HepG2 (cell line): ENCODE measurements around the gene NEURL1. TPM values are rescaled to one million over a fixed set of nuclear protein-coding genes. Genes with fewer than 3 reads are reported as not detected.

Experiments
- ATAC-seq: fragments of 200-7000 bp; cut with Tn5 transposase; 3 replicates; pipeline ENCODE4 v1.9.1; 2020; ENCODE audit warnings: mild to moderate bottlenecking, moderate library complexity
- BruUV-seq: library from RNA; stranded (reverse); fragments of 400-500 nt; replicated peaks from 2 replicates; lab custom pipeline; 2021; lab: Mats Ljungman, UMichigan
- CTCF ChIA-PET: fragments of 300-600 bp; formaldehyde crosslinking; extraction: SDS; loops from one replicate; lab custom pipeline; 2021; ENCODE audit warnings: low total read pairs, inconsistent platforms, low intra/inter-chr PET ratio; lab: Yijun Ruan, JAX
- POLR2A ChIA-PET: fragments of 350-600 bp; sonication (Branson Sonifier 250); formaldehyde crosslinking; loops from one replicate; lab custom pipeline; 2020; ENCODE audit warnings: antibody characterized with exemption, inconsistent platforms; lab: Yijun Ruan, JAX
- DNase-seq: peaks from one replicate; pipeline ENCODE4 v3.0.0-alpha.2; 2015; ENCODE audit warnings: low spot score
- FAIRE-seq: peaks from 3 replicates; lab custom pipeline; 2011; peaks lifted over from hg19 to GRCh38; lab: Jason Lieb, UNC
- H2AFZ ChIP-seq: one replicate; pipeline ENCODE4 v1.6.1; 2011; ENCODE audit warnings: low read length, inconsistent platforms
- H3K27ac ChIP-seq: fragments of 300-600 bp; 3 replicates; pipeline ENCODE4 v1.8.0; 2011; ENCODE audit warnings: mixed run types, mild to moderate bottlenecking, mixed read lengths, low read length, inconsistent platforms; ENCODE audit not compliant: insufficient read depth; ENCODE audit errors: extremely low read length
- H3K27me3 ChIP-seq, 2 experiments: fragments of 200-600 bp in 1 of 2; 2 replicates in 1 of 2; 3 replicates in 1 of 2; pipeline versions ENCODE4 v1.6.0 to v1.8.0; 2011; ENCODE audit warnings: low read length in 2 of 2, mild to moderate bottlenecking in 2 of 2, moderate library complexity in 2 of 2, inconsistent platforms in 1 of 2; ENCODE audit not compliant: insufficient read depth in 2 of 2, control insufficient read depth in 1 of 2
- H3K36me3 ChIP-seq, 2 experiments: fragments of 200-600 bp in 1 of 2; replicated peaks in 1 of 2; 2 replicates in 1 of 2; 3 replicates in 1 of 2; pipeline versions ENCODE4 v1.5.1 to v1.8.0; 2011; ENCODE audit warnings: low read length in 2 of 2, inconsistent platforms in 1 of 2; ENCODE audit not compliant: insufficient read depth in 2 of 2, control insufficient read depth in 1 of 2
- H3K4me1 ChIP-seq: 2 replicates; pipeline ENCODE4 v1.5.1; 2012; ENCODE audit warnings: low read length, inconsistent platforms; ENCODE audit not compliant: insufficient read depth
- H3K4me2 ChIP-seq: 2 replicates; pipeline ENCODE4 v1.6.0; 2011; ENCODE audit warnings: low read depth, low read length, inconsistent platforms
- H3K4me3 ChIP-seq, 3 experiments: fragments of 200-600 bp in 1 of 3; sonication (generic), shearing (Covaris generic) in 1 of 3; replicated peaks in 1 of 3; 2 replicates each; pipeline ENCODE4 v1.5.1; 2011 to 2016; ENCODE audit warnings: low read length in 3 of 3, inconsistent platforms in 2 of 3, low read depth in 2 of 3, mild to moderate bottlenecking in 2 of 3, control low read depth in 1 of 3, mixed read lengths in 1 of 3; ENCODE audit not compliant: insufficient read depth in 1 of 3
- H3K79me2 ChIP-seq: one replicate; pipeline ENCODE4 v1.6.1; 2011; ENCODE audit warnings: low read length, inconsistent platforms; ENCODE audit not compliant: insufficient read depth
- H3K9ac ChIP-seq: 2 replicates; pipeline ENCODE4 v1.6.0; 2011; ENCODE audit warnings: mild to moderate bottlenecking, low read depth, low read length, inconsistent platforms; ENCODE audit not compliant: insufficient read depth
- H3K9me3 ChIP-seq: 2 replicates; pipeline ENCODE4 v1.5.1; 2012; ENCODE audit warnings: mild to moderate bottlenecking, low read length
- H4K20me1 ChIP-seq: 2 replicates; pipeline ENCODE4 v1.6.0; 2011; ENCODE audit warnings: inconsistent platforms, mild to moderate bottlenecking, low read length, moderate library complexity; ENCODE audit not compliant: insufficient read depth
- ARNT2 ChIP-seq: sonication (generic); formaldehyde crosslinking; IDR thresholded peaks from 2 replicates; pipeline ENCODE4 v1.8.0; 2022; ENCODE audit warnings: mild to moderate bottlenecking, low read depth, missing genetic modification reagents, moderate library complexity
- PAWR ChIP-seq: sonication (generic); formaldehyde crosslinking; IDR thresholded peaks from 2 replicates; pipeline ENCODE4 v1.4.0; 2020; ENCODE audit warnings: missing genetic modification reagents, mild to moderate bottlenecking, borderline replicate concordance
- ZNF318 ChIP-seq: sonication (generic); formaldehyde crosslinking; IDR thresholded peaks from 2 replicates; pipeline ENCODE4 v1.4.0; 2020; ENCODE audit warnings: mild to moderate bottlenecking, missing genetic modification reagents
- ZNF687 ChIP-seq: sonication (generic); formaldehyde crosslinking; IDR thresholded peaks from 2 replicates; pipeline ENCODE4 v1.5.1; 2020; ENCODE audit warnings: mild to moderate bottlenecking, missing genetic modification reagents, moderate library complexity
- WGBS: methylation state at CpG from one replicate; pipeline ENCODE4 v1.1.6; 2017; ENCODE audit warnings: low lambda C conversion rate; 5-methylcytosine and 5-hydroxymethylcytosine counted together
- in situ Hi-C: cut with HindIII; loops from 2 replicates; pipeline ENCODE4 v1.10.0; 2017; ENCODE audit warnings: low pct_unique_long_range_greater_than_20kb; ENCODE audit not compliant: extremely low pct_ligation_motif_present
- intact Hi-C: fragments of 100-400 bp; cut with micrococcal nuclease; formaldehyde crosslinking; loops from one replicate; pipeline ENCODE4 v1.10.0; 2022; ENCODE audit not compliant: unreplicated experiment
- polyA plus RNA-seq, 8 experiments: library from polyadenylated mRNA; depleted of rRNA in 3 of 8; stranded (reverse) in 7 of 8; unstranded in 1 of 8; fragments of >200 nt; fragmentation: Illumina TruSeq in 4 of 8; extraction: Trizol in 4 of 8; gene quantifications; 2 replicates each; pipeline versions ENCODE4 v1.2.1 to v1.2.3, GENCODE V29; 2011 to 2016; ENCODE audit warnings: low read depth in 4 of 8, missing spikeins in 1 of 8, mixed read lengths in 1 of 8; ENCODE audit not compliant: insufficient read depth in 1 of 8
- total RNA-seq, 5 experiments: library from RNA; depleted of rRNA; stranded (reverse); fragments of >200 nt; fragmentation: Illumina TruSeq; extraction: Trizol; gene quantifications; 2 replicates each; pipeline ENCODE4 v1.2.3, GENCODE V29; 2016; ENCODE audit warnings: low read depth in 1 of 5

The NEURL1 gene
- total and polyA plus RNA-seq, 2 of the 13 experiments (the other 11 are each of a cell fraction or from before 2014, with no cell fraction given): not detected

- H3K9me3 ChIP-seq: no peaks in the 10 kb centered on the region; the same call in 1 of the 2 replicates
- intact Hi-C loops: no loop called here
- no peak overlapping the region for H3K4me2 ChIP-seq
- no peak overlapping the region for H2AFZ ChIP-seq
- TF ChIP-seq ZNF687 (CRISPR knock-in tag) (peak; percentile 23; the same call in 1 of the 2 replicates), PAWR (CRISPR knock-in tag) (no peak)
- DNase-seq (no peak), ATAC-seq (peak; percentile 19), FAIRE-seq (no peak)
- no peaks in the 10 kb centered on the region for H4K20me1 ChIP-seq
- peaks cover 9% of the 10 kb centered on the region for H3K4me1 ChIP-seq
- in situ Hi-C loops: no loop called here
- BruUV-seq: no TSS peak
- CTCF ChIA-PET: no interaction called here
- H3K27me3 ChIP-seq: peaks cover 2 to 6% of the 10 kb centered on the region in 2 experiments; a peak in 1 of 5 replicates
- H3K4me3 ChIP-seq: no peak overlapping the region
- POLR2A ChIA-PET: no interaction called here
- 67% methylated on average over 10 of the region's 15 CpGs for WGBS
- no peaks in the 10 kb centered on the region for H3K36me3 ChIP-seq
- H3K79me2 ChIP-seq: no peaks in the 10 kb centered on the region
- H3K9ac ChIP-seq: no peak overlapping the region
- H3K27ac ChIP-seq: no peak overlapping the region
These were observed 95.6 kb downstream of the NEURL1 start for GRCh38 chr10:103589074-103589630.

- Histone ChIP-seq H3K9me3 (no peaks in the 10 kb centered on the region; the same call in 1 of the 2 replicates), H3K27ac (no peak overlapping the region), H3K9ac (no peak overlapping the region), H3K36me3 (no peaks in the 10 kb centered on the region), H3K79me2 (no peaks in the 10 kb centered on the region), H3K4me3 (no peak overlapping the region), H4K20me1 (no peaks in the 10 kb centered on the region), H3K27me3 (peaks cover 2 to 6% of the 10 kb centered on the region in 2 experiments; a peak in 1 of 5 replicates), H2AFZ (no peak overlapping the region), H3K4me2 (no peak overlapping the region), H3K4me1 (peaks cover 9% of the 10 kb centered on the region)
- ChIA-PET POLR2A (no interaction called here), CTCF (no interaction called here)
- ATAC-seq: no peak
- intact Hi-C loops: loop anchor here (10.0 kb wide), 1 partner anchor 105 kb away; no protein-coding TSS in a partner anchor
- DNase-seq: no peak
- no peak for FAIRE-seq
- WGBS: 72% methylated on average over 6 of the region's 20 CpGs
- in situ Hi-C loops: no loop called here
- BruUV-seq: no TSS peak
- TF ChIP-seq ZNF318 (CRISPR knock-in tag) (no peak), ARNT2 (CRISPR knock-in tag) (no peak)
These were observed 96.6 kb downstream of the NEURL1 start for GRCh38 chr10:103590060-103590459.
